SK-N-SH treated with all-trans-retinoic acid at 6 μM for 48 hours (cell line): ENCODE measurements around the gene RELT.

ENCODE experiments used
- ATAC-seq: fragments of 200-7000 bp; cut with Tn5 transposase; 3 replicates; pipeline ENCODE4 v1.9.1; 2020; ENCODE audit warnings: mild to moderate bottlenecking, moderate library complexity
- CSDC2 ChIP-seq: fragments of 250-450 bp; sonication (Bioruptor Pico); IDR thresholded peaks from 2 replicates; pipeline ENCODE4 v1.5.0; 2020; ENCODE audit warnings: mild to moderate bottlenecking, moderate library complexity
- CSRNP3 ChIP-seq: fragments of 250-450 bp; sonication (Bioruptor Pico); IDR thresholded peaks from 2 replicates; pipeline ENCODE4 v1.5.1; 2021; ENCODE audit warnings: mild to moderate bottlenecking, moderate library complexity
- ESRRG ChIP-seq: fragments of 250-450 bp; sonication (Bioruptor Pico); IDR thresholded peaks from 2 replicates; pipeline ENCODE4 v1.6.1; 2021; ENCODE audit warnings: mild to moderate bottlenecking
- GLIS3 ChIP-seq: fragments of 250-450 bp; sonication (Bioruptor Pico); IDR thresholded peaks from 2 replicates; pipeline ENCODE4 v1.5.0; 2020; ENCODE audit warnings: mild to moderate bottlenecking, moderate library complexity
- ISL1 ChIP-seq: fragments of 250-450 bp; sonication (Bioruptor Pico); IDR thresholded peaks from 2 replicates; pipeline ENCODE4 v2.1.2; 2022; ENCODE audit warnings: mild to moderate bottlenecking, moderate library complexity
- OSR1 ChIP-seq: fragments of 250-450 bp; sonication (Bioruptor Pico); IDR thresholded peaks from 2 replicates; pipeline ENCODE4 v1.8.0; 2022; ENCODE audit warnings: moderate library complexity, mild to moderate bottlenecking, inconsistent platforms
- PATZ1 ChIP-seq: fragments of 250-450 bp; sonication (Bioruptor Pico); IDR thresholded peaks from 2 replicates; pipeline ENCODE4 v1.8.0; 2020; ENCODE audit warnings: mild to moderate bottlenecking, moderate library complexity, borderline replicate concordance
- PPARA ChIP-seq: fragments of 250-450 bp; sonication (Bioruptor Pico); IDR thresholded peaks from 2 replicates; pipeline ENCODE4 v1.5.0; 2020; ENCODE audit warnings: mild to moderate bottlenecking, borderline replicate concordance
- RARB ChIP-seq: fragments of 250-450 bp; sonication (Bioruptor Pico); IDR thresholded peaks from 2 replicates; pipeline ENCODE4 v1.8.0; 2021; ENCODE audit warnings: mild to moderate bottlenecking, moderate library complexity
- SNAI2 ChIP-seq: fragments of 250-450 bp; sonication (Bioruptor Pico); IDR thresholded peaks from 2 replicates; pipeline ENCODE4 v1.5.0; 2020; ENCODE audit warnings: mild to moderate bottlenecking, moderate library complexity
- TCF4 ChIP-seq: fragments of 250-450 bp; sonication (Bioruptor Pico); IDR thresholded peaks from 2 replicates; pipeline ENCODE4 v1.8.0; 2021; ENCODE audit warnings: mild to moderate bottlenecking, moderate library complexity, borderline replicate concordance
- TOX ChIP-seq: fragments of 250-450 bp; sonication (Bioruptor Pico); IDR thresholded peaks from 2 replicates; pipeline ENCODE4 v1.8.0; 2021; ENCODE audit warnings: mild to moderate bottlenecking, moderate library complexity, borderline replicate concordance
- TSHZ2 ChIP-seq: fragments of 250-450 bp; sonication (Bioruptor Pico); IDR thresholded peaks from 2 replicates; pipeline ENCODE4 v1.5.0; 2020; ENCODE audit warnings: mild to moderate bottlenecking, moderate library complexity
- ZC3H10 ChIP-seq: fragments of 250-450 bp; sonication (Bioruptor Pico); IDR thresholded peaks from 2 replicates; pipeline ENCODE4 v1.5.1; 2021; ENCODE audit warnings: mild to moderate bottlenecking, moderate library complexity
- ZFP3 ChIP-seq: fragments of 250-450 bp; sonication (Bioruptor Pico); IDR thresholded peaks from 2 replicates; pipeline ENCODE4 v1.5.0; 2020; ENCODE audit warnings: mild to moderate bottlenecking, moderate library complexity
- ZNF565 ChIP-seq: fragments of 450-650 bp; formaldehyde crosslinking; conservative IDR thresholded peaks from 2 replicates; pipeline ENCODE4 v1.5.0; 2020; ENCODE audit warnings: low read depth, mild to moderate bottlenecking, moderate library complexity
- ZNF70 ChIP-seq: fragments of 450-650 bp; formaldehyde crosslinking; IDR thresholded peaks from 2 replicates; pipeline ENCODE4 v1.5.0; 2020; ENCODE audit warnings: mild to moderate bottlenecking, moderate library complexity
- ZNF8 ChIP-seq: fragments of 450-650 bp; formaldehyde crosslinking; IDR thresholded peaks from 2 replicates; pipeline ENCODE4 v1.5.0; 2020; ENCODE audit warnings: mild to moderate bottlenecking, moderate library complexity
- TF ChIP-seq, protein P1 (sequence below): fragments of 250-450 bp; sonication (Bioruptor Pico); IDR thresholded peaks from 2 replicates; pipeline ENCODE4 v1.5.1; 2020; ENCODE audit warnings: low read depth, mild to moderate bottlenecking, moderate library complexity
- TF ChIP-seq, protein P2 (sequence below): fragments of 250-450 bp; sonication (Bioruptor Pico); IDR thresholded peaks from 2 replicates; pipeline ENCODE4 v1.8.0; 2021; ENCODE audit warnings: low read depth, mild to moderate bottlenecking, moderate library complexity, borderline replicate concordance

RELT gene

DNA sequence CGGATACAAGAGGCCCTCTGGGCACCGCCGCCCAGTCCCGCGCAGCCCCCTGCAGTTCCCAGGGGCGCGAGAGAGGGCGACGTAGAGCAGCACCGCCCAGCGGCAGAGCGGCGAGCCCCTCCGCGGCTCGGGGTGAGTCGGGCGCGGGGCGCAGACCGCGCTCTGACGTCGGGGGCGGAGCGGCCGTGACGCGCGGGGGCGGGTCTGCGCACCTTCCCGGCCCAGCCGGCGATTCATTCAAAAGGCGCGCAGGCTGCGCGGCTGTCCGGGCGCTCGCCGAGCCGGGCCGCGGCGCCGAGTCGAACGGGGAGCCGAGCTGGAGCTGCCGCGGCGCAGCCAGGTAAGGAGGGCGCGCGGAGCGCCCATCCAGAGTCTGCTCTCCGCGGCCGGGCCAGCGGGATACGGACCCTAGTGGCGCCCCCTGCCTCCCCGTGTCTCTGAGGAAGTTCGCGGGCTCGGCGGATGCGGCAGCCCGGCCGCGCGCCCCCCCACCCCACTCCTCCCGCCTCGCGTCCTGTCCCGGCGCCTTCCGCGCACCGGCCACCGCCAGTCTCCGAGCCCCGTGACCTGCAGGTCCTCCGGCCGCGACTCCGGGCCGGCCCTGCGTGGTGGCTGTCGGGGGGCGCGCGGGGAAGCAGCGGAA is at the start of gene RELT:
TSS of gene RELT (plus strand) at position 240 of the 643 bp plus-strand sequence. CDS start 12,738 bp downstream, outside the sequence.
- no peak for TF ChIP-seq RARB (CRISPR knock-in tag)
- no peak for TF ChIP-seq ZNF8 (CRISPR knock-in tag)
- TF ChIP-seq SNAI2 (CRISPR knock-in tag) = no peak
- TF ChIP-seq PATZ1 (CRISPR knock-in tag) = no peak
- no peak for TF ChIP-seq TSHZ2
- no peak for TF ChIP-seq ZNF565 (CRISPR knock-in tag)
- no peak for TF ChIP-seq ESRRG
- no peak for TF ChIP-seq ZNF70 (CRISPR knock-in tag)
- TF ChIP-seq CSRNP3 (CRISPR knock-in tag) = no peak
- TF ChIP-seq OSR1 (CRISPR knock-in tag) = no peak
- no peak for TF ChIP-seq ISL1 (CRISPR knock-in tag)
- TF ChIP-seq CSDC2 (CRISPR knock-in tag) = no peak
- no peak for TF ChIP-seq ZFP3 (CRISPR knock-in tag)
- peak; percentile 82 for ATAC-seq

GRCh38 chr11:73326929-73327811 is 49.0 kb upstream of the RELT start:
- ATAC-seq = no peak
- no peak for TF ChIP-seq GLIS3
- TF ChIP-seq ESRRG = no peak
- no peak for TF ChIP-seq TCF4
- TF ChIP-seq ZC3H10 = no peak
- TF ChIP-seq TOX (CRISPR knock-in tag) = no peak
- TF ChIP-seq TSHZ2 = no peak
- no peak for TF ChIP-seq PPARA (CRISPR knock-in tag)
- TF ChIP-seq, protein P1, sequence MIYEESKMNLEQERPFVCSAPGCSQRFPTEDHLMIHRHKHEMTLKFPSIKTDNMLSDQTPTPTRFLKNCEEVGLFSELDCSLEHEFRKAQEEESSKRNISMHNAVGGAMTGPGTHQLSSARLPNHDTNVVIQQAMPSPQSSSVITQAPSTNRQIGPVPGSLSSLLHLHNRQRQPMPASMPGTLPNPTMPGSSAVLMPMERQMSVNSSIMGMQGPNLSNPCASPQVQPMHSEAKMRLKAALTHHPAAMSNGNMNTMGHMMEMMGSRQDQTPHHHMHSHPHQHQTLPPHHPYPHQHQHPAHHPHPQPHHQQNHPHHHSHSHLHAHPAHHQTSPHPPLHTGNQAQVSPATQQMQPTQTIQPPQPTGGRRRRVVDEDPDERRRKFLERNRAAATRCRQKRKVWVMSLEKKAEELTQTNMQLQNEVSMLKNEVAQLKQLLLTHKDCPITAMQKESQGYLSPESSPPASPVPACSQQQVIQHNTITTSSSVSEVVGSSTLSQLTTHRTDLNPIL = no peak
- TF ChIP-seq, protein P2, sequence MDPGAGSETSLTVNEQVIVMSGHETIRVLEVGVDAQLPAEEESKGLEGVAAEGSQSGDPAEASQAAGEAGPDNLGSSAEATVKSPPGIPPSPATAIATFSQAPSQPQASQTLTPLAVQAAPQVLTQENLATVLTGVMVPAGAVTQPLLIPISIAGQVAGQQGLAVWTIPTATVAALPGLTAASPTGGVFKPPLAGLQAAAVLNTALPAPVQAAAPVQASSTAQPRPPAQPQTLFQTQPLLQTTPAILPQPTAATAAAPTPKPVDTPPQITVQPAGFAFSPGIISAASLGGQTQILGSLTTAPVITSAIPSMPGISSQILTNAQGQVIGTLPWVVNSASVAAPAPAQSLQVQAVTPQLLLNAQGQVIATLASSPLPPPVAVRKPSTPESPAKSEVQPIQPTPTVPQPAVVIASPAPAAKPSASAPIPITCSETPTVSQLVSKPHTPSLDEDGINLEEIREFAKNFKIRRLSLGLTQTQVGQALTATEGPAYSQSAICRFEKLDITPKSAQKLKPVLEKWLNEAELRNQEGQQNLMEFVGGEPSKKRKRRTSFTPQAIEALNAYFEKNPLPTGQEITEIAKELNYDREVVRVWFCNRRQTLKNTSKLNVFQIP (CRISPR knock-in tag) = no peak
- no peak for TF ChIP-seq ZNF565 (CRISPR knock-in tag)
- no peak for TF ChIP-seq RARB (CRISPR knock-in tag)
- TF ChIP-seq OSR1 (CRISPR knock-in tag) = no peak
- TF ChIP-seq CSDC2 (CRISPR knock-in tag) = no peak
- TF ChIP-seq ZFP3 (CRISPR knock-in tag) = no peak
